ENCODE measurements around the gene POU2AF1. TPM values are rescaled to one million over a fixed set of nuclear protein-coding genes. Genes with fewer than 3 reads are reported as not detected.
A peak's percentile ranks its signal among the peaks of the same experiment; 100 is the strongest.

The POU2AF1 gene
- not detected in 2 replicates for total RNA-seq (2014; rRNA removed; shearing (Covaris generic))
- polyA plus RNA-seq (2015; cell fraction: cytosol; rRNA removed) = not detected in 2 replicates
- 0.05 TPM in 1 of 2 replicates, not detected in the other for polyA plus RNA-seq (2015; cell fraction: nucleus; rRNA removed)

GRCh38 chr11:111378861-111379601 is at the start of gene POU2AF1:
TSS of gene POU2AF1 (minus strand) at chr11:111379275. CDS start at chr11:111379177, 98 bp downstream.
- DNase-seq (ENCODE audit: low read depth) = peak; percentile 51

GRCh38 chr11:111428113-111428876 is 49.2 kb upstream of the POU2AF1 start:
- no peak for DNase-seq (ENCODE audit: low read depth)

GRCh38 chr11:111427471-111427912 is 48.4 kb upstream of the POU2AF1 start:
- no peak for DNase-seq (ENCODE audit: low read depth)

- no peak for DNase-seq (ENCODE audit: low read depth)
These were observed 47.5 kb upstream of the POU2AF1 start for GRCh38 chr11:111426617-111427016.

GRCh38 chr11:111423250-111423615 is 44.2 kb upstream of the POU2AF1 start:
- no peak for DNase-seq (ENCODE audit: low read depth)

GRCh38 chr11:111422494-111423249 is 43.6 kb upstream of the POU2AF1 start:
- peak; percentile 34 for DNase-seq (ENCODE audit: low read depth)

GRCh38 chr11:111421251-111421650 is 42.2 kb upstream of the POU2AF1 start:
- DNase-seq (ENCODE audit: low read depth) = no peak

- no peak for DNase-seq (ENCODE audit: low read depth)
These were observed 40.7 kb upstream of the POU2AF1 start for GRCh38 chr11:111419641-111420327.

GRCh38 chr11:111419181-111419580 is 40.1 kb upstream of the POU2AF1 start:
- DNase-seq (ENCODE audit: low read depth) = no peak

GRCh38 chr11:111418436-111418787 is 39.3 kb upstream of the POU2AF1 start:
- no peak for DNase-seq (ENCODE audit: low read depth)

GRCh38 chr11:111417766-111418435 is 38.8 kb upstream of the POU2AF1 start:
- no peak for DNase-seq (ENCODE audit: low read depth)

- no peak for DNase-seq (ENCODE audit: low read depth)
These were observed 38.1 kb upstream of the POU2AF1 start for GRCh38 chr11:111417011-111417765.

- no peak for DNase-seq (ENCODE audit: low read depth)
These were observed 37.3 kb upstream of the POU2AF1 start for GRCh38 chr11:111416231-111416960.

GRCh38 chr11:111414936-111415335 is 35.9 kb upstream of the POU2AF1 start:
- DNase-seq (ENCODE audit: low read depth) = no peak

- no peak for DNase-seq (ENCODE audit: low read depth)
These were observed 35.3 kb upstream of the POU2AF1 start for GRCh38 chr11:111414267-111414931.

GRCh38 chr11:111413849-111414248 is 34.8 kb upstream of the POU2AF1 start:
- DNase-seq (ENCODE audit: low read depth) = no peak

- DNase-seq (ENCODE audit: low read depth) = no peak
These were observed 33.2 kb upstream of the POU2AF1 start for GRCh38 chr11:111412293-111412692.

- DNase-seq (ENCODE audit: low read depth) = no peak
These were observed 32.4 kb upstream of the POU2AF1 start for GRCh38 chr11:111411456-111411855.

- DNase-seq (ENCODE audit: low read depth) = no peak
These were observed 31.9 kb upstream of the POU2AF1 start for GRCh38 chr11:111410951-111411350.
